22Rv1 (cell line): Measurements from ENCODE around the gene FHOD3.

Experiments used
- H3K27ac ChIP-seq: fragments of 450-650 bp; 2 replicates; pipeline ENCODE4 v1.5.1; 2017
- CTCF ChIP-seq: fragments of 450-650 bp; IDR thresholded peaks from 2 replicates; pipeline ENCODE4 v1.5.1; 2017; ENCODE audit warnings: mild to moderate bottlenecking
- ZFX ChIP-seq: fragments of 450-650 bp; IDR thresholded peaks from 2 replicates; pipeline ENCODE4 v1.6.1; 2017; ENCODE audit warnings: antibody characterized with exemption, borderline replicate concordance

Gene FHOD3

GRCh38 chr18:36693931-36694620, 396.6 kb downstream of the FHOD3 start:
- TF ChIP-seq CTCF (no peak), ZFX (no peak)
- no peak overlapping the region for H3K27ac ChIP-seq

GRCh38 chr18:36695806-36696205, 398.3 kb downstream of the FHOD3 start:
- H3K27ac ChIP-seq: no peak overlapping the region
- TF ChIP-seq ZFX (no peak), CTCF (no peak)

DNA sequence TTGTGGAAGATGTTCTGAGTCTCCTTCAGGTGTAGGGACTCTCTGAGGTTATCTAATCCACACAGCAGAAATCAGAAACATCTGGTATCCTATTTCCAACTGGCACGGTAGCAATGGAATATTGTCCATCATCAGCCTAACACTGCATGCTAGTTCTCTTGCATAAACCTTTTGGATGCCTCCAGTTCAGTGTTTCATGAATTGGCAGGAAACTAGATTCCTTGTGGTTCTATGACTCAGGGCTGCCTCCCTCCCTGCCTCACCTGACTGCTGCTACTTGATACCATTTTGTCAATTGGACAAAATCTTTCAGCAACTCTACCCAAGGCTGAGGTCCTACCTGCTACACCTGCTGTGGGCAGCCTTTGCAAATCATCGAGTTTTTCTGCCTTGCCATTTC, 400.4 kb downstream of the FHOD3 start:
- no peak overlapping the region for H3K27ac ChIP-seq

DNA sequence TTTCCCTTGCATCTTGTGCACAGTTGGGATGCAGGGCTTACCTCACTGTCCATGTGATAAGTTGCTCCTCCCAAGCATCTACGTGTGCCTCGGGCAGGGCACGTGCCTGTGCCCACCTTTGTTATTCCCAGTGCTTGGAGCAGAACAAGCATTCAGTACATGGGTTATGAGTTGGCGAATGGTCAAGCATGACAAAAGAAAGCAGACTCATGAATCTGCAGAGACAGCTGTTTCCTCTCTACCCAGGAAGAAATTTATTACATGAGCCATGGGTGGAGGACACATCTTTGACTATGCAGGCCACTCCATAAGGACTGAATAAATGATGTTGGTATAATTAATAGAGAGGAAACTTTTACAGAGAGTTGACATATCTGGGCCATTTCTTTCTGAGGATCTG, 403.4 kb downstream of the FHOD3 start:
- TF ChIP-seq ZFX: no peak
- no peak for TF ChIP-seq CTCF
- no peak overlapping the region for H3K27ac ChIP-seq

More for the DNA sequence above, 400.4 kb downstream of the FHOD3 start:
- no peak for TF ChIP-seq ZFX
- TF ChIP-seq CTCF: no peak

DNA sequence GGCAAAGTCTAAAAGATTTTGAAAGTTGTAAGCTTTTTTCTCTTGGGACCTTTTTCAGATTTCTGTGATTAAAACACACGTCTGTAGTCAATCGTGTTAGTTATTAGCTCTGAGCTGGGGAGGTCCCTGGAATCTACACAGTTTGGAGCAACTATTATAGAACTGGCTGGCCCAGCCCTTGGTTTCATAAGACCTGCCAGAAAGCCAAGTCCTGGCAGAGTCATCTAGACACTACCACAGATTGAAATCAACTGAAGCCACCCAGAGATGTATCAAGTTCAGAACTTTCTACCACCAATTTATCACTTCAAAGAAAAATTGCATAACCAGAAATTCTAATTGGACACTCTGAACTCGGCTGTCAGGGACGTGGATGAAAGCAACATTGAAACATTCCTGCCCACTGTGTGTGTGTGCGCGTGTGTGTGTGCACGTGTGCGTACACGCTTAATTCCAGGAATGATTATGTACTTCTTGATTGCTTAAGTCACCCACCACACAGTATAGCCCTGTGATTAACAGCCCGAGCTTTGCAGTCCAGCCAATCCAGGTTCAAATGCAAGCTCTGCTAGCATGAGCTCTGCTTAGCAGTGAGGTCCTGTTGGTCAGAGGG, 405.0 kb downstream of the FHOD3 start:
- TF ChIP-seq CTCF (no peak), ZFX (no peak)

DNA sequence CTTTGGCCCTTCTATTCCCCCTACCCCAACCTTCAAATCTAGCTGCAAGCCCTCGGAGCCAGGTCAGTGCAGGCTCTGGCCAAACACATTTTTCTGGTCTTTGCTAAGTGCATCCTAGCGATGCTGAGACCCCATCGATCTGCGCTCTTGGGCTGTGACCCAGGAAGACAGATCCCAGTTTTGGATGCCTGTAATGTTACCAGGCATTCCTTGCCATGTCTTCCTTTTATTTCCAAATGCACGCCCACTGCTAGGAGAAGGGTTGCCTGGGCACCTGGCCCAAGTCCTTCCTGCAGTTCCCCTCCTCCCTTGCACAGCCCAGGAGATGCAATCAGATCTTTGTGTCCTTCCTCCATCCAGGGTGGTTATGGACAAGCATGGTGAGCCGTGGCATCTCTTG, 406.6 kb downstream of the FHOD3 start:
- TF ChIP-seq CTCF: no peak
- no peak for TF ChIP-seq ZFX
- no peak overlapping the region for H3K27ac ChIP-seq

More for the DNA sequence above, 405.0 kb downstream of the FHOD3 start:
- no peak overlapping the region for H3K27ac ChIP-seq

- TF ChIP-seq CTCF: no peak
- no peak for TF ChIP-seq ZFX
- H3K27ac ChIP-seq: no peak overlapping the region
Observed at GRCh38 chr18:36706134-36706881, 408.8 kb downstream of the FHOD3 start.
